Stimulated activated CD4-positive, alpha-beta T cell treated with anti-CD3 and anti-CD28 coated beads, Interleukin-15, amount 100 ng/mL, for 48 hours (primary cell): ENCODE data around the gene GPR18.

Experiments used
- DNase-seq, 2 donors: peaks; one replicate each; pipeline ENCODE4 v3.0.0-alpha.2; 2020; ENCODE audit warnings: low read depth in 2 of 2

Gene GPR18

GRCh38 chr13:99258210-99258860 lies at the start of gene GPR18:
Gene GPR18, minus strand, starts transcription at chr13:99258379. Its CDS starts 2,507 bp downstream, at chr13:99255872.
- no peak for DNase-seq

DNA sequence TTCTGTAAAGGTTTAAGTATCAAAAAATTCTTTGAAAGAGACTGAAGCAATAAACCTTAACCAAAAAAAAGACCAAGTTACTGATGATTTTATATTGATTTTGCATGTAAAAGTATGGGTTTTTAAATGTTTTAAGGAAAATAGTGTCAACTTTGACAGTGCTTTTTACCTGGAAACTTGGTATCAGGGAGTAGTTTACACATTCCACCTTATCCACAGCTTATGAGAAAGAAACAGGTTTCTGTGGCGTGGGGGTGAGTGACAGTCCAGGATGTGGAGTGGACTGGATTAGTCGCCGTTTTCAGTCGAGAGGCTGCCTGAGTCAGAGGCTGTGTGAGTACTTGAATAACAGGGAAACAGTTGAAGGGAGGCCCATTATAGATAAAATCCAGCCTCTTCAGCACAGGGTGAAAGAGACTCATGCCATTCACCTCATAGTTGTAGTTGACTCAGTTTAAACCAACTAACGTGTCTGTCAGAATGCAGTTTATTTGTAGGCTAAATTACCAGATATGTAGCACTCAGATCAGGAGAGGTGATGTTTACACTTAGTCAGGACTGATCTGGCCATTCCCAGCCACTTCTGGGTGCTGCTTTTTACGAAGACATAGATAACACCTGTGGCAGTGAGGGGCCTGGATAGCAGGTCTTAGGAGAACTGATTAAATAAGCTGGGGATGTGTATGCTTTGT lies 49.6 kb upstream of the GPR18 start:
- DNase-seq: peak; percentile 81

DNA sequence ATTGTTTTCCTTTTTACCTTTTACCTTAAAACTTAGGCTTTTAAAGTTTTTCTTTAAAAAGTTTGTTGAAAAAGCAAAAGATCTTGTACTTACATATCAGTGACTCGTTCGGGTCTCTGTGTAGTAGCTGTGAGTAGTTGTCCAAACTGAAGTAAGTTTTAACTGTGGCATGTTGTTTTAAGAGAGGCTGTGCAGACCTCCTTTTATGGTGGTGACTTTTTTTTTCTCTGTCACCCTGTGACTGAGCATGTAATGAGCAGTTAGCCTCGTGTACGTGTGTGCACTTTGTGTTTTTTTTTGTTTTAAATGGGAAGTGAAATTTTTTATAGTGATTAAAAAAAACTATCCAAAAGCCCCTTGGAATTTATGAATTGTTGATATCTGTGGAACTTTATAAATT lies 49.1 kb upstream of the GPR18 start, which contains the start of gene GPR183:
Gene GPR183 (minus strand): TSS at position 153 of the 400 bp plus-strand sequence. CDS start 11,254 bp downstream, outside the sequence.
- no peak for DNase-seq

- DNase-seq: no peak
Measured at GRCh38 chr13:99305566-99305965, 47.4 kb upstream of the GPR18 start.

- DNase-seq: no peak
Measured at GRCh38 chr13:99305158-99305557, 47.0 kb upstream of the GPR18 start.

GRCh38 chr13:99304541-99304940 lies 46.4 kb upstream of the GPR18 start:
- DNase-seq: no peak

- DNase-seq: peak in 1 of 2 donors; percentile 61
Measured at GRCh38 chr13:99303863-99304521, 45.8 kb upstream of the GPR18 start.

DNA sequence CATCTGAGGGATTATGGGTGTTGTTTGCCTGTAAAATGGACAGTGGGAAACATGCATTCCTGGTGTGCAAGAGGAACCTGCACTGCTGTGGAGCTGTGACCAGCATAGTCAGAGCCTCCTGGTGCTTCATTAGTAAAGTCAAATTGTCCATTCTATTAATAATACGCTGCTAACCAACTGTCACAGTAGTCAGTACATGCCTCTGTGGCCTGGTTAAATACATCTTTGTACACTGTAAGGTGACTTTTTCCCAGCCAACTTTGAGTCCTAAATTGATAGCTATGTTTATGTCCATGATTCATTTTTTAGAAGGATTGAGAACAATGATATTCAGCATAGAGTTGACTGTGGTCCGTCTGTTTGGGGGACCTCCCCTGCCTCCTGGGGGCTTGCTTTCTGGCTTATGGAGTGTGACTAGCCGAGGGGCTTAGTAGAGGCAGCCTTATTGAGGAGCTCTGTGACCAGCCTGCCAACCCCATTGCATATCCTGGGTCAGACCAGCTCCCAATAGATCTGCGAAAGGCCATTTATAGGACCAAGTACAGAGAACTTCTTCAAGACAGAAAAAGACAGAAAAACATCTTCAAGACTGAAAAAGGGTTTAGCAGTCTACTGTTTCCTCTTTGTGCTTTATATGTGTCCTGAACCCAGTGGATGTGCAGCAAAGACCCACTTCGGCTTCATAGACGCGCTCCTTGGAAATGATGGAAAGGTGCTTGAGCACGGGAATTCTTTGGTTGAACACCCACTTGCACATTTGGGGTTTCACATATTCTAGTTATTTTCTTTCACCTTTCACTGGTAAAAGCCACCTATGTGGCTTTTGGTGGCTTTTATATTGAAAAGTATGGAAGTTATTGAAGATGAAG lies 44.7 kb upstream of the GPR18 start:
- DNase-seq: no peak

DNA sequence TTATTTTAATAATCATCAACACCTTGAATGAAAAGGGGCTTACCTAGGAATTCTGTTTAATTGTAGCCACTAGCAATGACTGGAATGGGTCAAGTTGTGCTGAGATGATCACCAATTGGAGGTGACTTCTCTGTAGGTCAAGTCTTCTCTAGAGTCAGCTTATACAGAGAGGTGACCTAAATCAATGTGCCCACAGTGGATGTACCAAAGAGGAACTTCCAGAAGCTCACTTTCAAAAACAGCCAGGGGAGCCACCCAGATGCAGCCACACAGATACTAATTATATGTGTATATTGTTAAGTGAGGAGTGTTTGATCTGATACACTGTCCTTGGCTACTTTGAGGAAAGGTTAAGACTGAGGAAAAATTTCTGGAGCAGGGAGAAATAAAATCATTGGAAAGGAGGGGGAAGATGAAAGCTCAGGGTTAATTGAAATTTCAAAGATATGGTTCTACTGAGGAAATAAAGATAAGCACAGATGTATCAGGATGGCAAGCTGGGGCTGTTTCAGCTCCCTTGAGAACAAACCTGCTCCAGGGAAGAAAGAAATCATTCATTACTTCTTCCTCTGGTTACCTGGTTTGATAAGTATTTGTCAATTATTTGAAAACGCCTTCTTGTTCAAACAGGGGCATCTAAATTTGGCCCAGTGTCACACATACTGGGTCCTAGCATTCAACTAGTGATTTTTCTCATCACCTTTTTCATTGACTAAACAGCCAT lies 43.9 kb upstream of the GPR18 start:
- DNase-seq: no peak

- DNase-seq: no peak
Measured at GRCh38 chr13:99301056-99301838, 43.1 kb upstream of the GPR18 start.

GRCh38 chr13:99299920-99300341 lies 41.8 kb upstream of the GPR18 start:
- DNase-seq: no peak

GRCh38 chr13:99299256-99299919 lies 41.2 kb upstream of the GPR18 start:
- no peak for DNase-seq

GRCh38 chr13:99298056-99298455 lies 39.9 kb upstream of the GPR18 start:
- DNase-seq: no peak

GRCh38 chr13:99297331-99297730 lies 39.2 kb upstream of the GPR18 start:
- no peak for DNase-seq

DNA sequence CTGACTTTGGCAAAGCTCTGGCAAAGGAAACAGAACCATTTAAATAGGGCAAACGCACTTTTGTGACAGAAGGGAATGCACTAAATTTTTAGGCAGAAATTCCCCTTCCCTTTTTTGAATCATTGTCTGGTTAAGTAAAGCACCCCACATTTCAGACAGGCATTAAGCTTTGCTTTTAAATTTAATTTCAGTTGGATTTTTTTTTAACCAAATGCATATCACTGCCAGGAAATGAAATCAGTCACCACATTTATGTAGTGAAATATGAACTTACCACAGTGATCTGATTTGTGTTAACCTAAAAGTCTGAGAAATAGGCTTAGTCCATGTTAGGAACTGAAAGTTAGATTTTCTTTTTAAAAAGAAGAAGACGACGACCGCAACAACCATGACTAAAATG lies 38.2 kb upstream of the GPR18 start:
- DNase-seq: no peak

DNA sequence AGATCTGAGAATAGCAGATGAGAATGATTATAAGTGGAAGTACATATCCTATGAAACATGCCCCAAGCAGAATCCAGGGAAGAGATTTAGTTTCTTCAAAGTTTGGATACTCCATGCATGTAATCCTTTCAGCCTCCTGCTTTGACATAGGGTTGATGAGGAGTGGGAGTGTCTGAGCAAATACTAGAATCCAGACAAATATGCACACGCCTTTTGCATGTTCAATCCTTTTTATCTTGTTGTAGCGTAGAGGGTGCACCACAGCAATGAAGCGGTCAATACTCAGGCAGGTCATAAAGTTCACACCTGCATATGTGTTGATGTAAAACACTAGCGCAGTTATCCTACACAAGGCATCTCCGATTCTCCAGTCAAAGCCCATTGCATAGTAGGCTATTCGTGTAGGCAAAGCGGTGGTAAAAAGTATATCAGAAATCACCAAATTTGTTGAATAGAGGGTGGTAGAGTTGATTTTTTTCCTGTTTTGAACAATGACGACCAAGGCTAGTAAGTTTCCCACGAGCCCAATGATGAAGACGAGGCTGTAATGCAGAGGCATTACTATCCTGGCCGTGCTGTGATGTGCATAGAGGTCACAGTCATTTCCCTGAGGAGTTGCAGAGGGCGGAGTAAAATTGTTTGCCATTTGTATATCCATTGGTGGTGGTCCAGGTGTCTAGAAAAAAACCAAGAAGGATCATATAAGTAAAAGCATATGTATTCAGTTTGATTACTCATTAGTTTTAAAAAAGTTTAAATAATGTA lies 37.5 kb upstream of the GPR18 start:
- no peak for DNase-seq

GRCh38 chr13:99294958-99295357 lies 36.8 kb upstream of the GPR18 start:
- DNase-seq: no peak

DNA sequence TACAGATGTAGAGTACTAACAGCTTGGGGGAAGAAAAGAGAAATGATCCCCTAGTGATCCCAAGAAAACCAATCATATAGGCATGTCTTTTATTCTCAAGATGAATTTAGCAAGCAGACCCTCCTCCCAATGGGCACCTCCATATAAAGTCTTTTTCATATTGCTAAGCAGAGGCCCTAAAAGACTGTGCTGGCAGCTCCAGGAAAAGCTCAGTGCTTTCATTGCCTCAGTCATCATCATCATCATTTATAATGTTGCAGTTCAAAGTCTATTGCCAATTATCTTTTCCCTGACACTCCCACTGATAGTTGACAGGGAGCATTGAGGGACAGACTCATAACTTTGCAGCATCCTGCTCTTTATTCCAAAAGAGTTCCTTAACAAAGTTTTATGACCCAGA lies 36.0 kb upstream of the GPR18 start:
- DNase-seq: no peak

DNA sequence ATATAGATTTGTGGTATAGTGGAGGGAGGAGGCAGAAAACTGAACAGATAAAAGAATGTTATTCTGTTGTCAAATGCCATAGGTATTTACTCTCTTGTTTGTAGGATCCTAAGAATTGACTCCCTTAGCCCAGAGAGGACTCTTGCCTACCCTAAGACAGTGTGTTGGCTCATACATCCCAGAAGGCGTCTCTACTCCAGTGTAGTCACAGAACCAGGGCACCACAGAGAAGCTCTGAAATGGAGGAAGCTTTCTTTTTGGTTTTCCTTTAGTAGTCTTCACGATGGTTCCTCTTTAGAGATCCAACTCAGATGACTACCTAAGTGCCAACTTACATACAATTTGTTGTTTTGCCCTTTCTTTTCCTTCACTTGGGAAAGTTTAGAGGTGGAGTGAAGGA lies 35.0 kb upstream of the GPR18 start:
- no peak for DNase-seq
